HUES64 (cell line): Measurements from ENCODE around the gene PPFIA3.
"Not testable (repeated sequence)": the region's sequence is repeated elsewhere in the genome, so short reads cannot be mapped to it uniquely, and the experiment has no call there.

Experiments used
- H3K27ac ChIP-seq: 2 replicates; pipeline ENCODE4 v1.7.0; 2013; ENCODE audit warnings: low read depth, low read length, inconsistent platforms
- H3K27me3 ChIP-seq: 2 replicates; pipeline ENCODE4 v1.6.1; 2013; ENCODE audit warnings: mild to moderate bottlenecking, low read length; ENCODE audit not compliant: insufficient read depth
- H3K36me3 ChIP-seq: 2 replicates; pipeline ENCODE4 v1.6.1; 2013; ENCODE audit warnings: mild to moderate bottlenecking, low read length; ENCODE audit not compliant: insufficient read depth
- H3K4me1 ChIP-seq: 2 replicates; pipeline ENCODE4 v1.6.1; 2013; ENCODE audit warnings: mild to moderate bottlenecking, low read length, moderate library complexity; ENCODE audit not compliant: insufficient read depth
- H3K4me3 ChIP-seq: 2 replicates; pipeline ENCODE4 v1.5.1; 2013; ENCODE audit warnings: mild to moderate bottlenecking, low read length, moderate library complexity
- H3K9ac ChIP-seq: 2 replicates; pipeline ENCODE4 v1.6.1; 2013; ENCODE audit warnings: mild to moderate bottlenecking, low read depth, low read length
- H3K9me3 ChIP-seq: 2 replicates; pipeline ENCODE4 v1.6.1; 2013; ENCODE audit warnings: low read depth, low read length; ENCODE audit not compliant: insufficient read depth
- WGBS: fragments of 150-250, 120-280 bp; methylation state at CpG from one replicate; pipeline ENCODE4 v1.1.7; 2013; ENCODE audit warnings: missing lambda C conversion rate; 5-methylcytosine and 5-hydroxymethylcytosine counted together

PPFIA3 gene

DNA sequence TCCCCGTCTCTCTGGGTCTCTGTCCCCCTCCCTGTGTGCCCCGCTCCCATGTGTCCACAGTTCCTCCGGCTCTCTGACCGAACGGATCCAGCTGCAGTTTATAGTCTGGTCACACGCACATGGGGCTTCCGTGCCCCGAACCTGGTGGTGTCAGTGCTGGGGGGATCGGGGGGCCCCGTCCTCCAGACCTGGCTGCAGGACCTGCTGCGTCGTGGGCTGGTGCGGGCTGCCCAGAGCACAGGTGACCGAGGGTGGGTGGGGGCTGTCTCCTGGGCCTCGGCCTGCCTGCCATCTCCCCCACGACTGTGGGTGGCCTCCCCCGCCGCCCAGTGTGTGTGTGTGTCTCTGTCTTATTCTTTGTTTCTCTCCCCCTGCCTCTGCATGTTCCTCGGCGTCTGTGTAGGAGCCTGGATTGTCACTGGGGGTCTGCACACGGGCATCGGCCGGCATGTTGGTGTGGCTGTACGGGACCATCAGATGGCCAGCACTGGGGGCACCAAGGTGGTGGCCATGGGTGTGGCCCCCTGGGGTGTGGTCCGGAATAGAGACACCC, 48.6 kb downstream of the PPFIA3 start:
- Histone ChIP-seq H3K9ac (no peak overlapping the region), H3K9me3 (no peaks in the 10 kb centered on the region), H3K36me3 (no peaks in the 10 kb centered on the region), H3K4me1 (no peaks in the 10 kb centered on the region), H3K27ac (no peak overlapping the region), H3K4me3 (no peak overlapping the region), H3K27me3 (no peaks in the 10 kb centered on the region)
- WGBS: 88% methylated on average over 24 of the region's 25 CpGs

DNA sequence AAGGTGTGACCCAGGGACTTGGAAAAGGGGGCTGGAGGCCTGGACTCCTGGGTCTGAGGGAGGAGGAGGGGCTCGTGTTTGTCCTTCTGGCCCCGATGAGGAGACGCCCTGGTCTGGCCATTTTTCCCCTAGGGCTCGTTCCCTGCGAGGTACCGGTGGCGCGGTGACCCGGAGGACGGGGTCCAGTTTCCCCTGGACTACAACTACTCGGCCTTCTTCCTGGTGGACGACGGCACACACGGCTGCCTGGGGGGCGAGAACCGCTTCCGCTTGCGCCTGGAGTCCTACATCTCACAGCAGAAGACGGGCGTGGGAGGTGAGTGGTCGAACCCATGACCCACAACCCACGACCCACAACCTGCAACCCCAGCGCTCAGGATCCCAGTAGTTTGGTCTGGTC, 49.1 kb downstream of the PPFIA3 start:
- H3K4me1 ChIP-seq: no peaks in the 10 kb centered on the region
- no peak overlapping the region for H3K4me3 ChIP-seq
- 93% methylated on average over 23 of the region's 23 CpGs for WGBS
- no peaks in the 10 kb centered on the region for H3K9me3 ChIP-seq
- H3K9ac ChIP-seq: no peak overlapping the region
- H3K27ac ChIP-seq: no peak overlapping the region
- H3K27me3 ChIP-seq: no peaks in the 10 kb centered on the region
- H3K36me3 ChIP-seq: peaks cover 3% of the 10 kb centered on the region; the same call in 1 of the 2 replicates

DNA sequence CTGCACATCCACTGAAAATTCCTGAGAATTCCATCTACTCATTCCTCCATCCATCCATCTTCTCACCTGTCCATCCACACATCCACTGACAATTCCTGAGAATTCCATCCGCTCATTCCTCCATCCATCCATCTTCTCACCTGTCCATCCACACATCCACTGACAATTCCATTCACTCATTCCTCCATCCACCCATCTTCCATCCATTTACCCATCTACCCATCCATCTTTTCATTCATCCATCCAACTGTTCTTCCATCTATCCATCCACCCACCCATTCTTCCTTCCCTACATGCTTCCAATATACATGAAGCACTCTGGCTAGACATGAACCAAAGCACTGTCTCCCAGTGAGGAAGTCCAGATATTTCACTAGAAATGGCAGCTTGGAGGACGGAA, 53.9 kb downstream of the PPFIA3 start:
- Histone ChIP-seq H3K27ac (no peak overlapping the region), H3K4me3 (no peak overlapping the region), H3K9ac (no peak overlapping the region), H3K9me3 (no peaks in the 10 kb centered on the region), H3K4me1 (no peaks in the 10 kb centered on the region), H3K27me3 (no peaks in the 10 kb centered on the region), H3K36me3 (peaks cover 4% of the 10 kb centered on the region; the same call in 1 of the 2 replicates)
- 94% methylated on average over 2 of the region's 2 CpGs for WGBS

DNA sequence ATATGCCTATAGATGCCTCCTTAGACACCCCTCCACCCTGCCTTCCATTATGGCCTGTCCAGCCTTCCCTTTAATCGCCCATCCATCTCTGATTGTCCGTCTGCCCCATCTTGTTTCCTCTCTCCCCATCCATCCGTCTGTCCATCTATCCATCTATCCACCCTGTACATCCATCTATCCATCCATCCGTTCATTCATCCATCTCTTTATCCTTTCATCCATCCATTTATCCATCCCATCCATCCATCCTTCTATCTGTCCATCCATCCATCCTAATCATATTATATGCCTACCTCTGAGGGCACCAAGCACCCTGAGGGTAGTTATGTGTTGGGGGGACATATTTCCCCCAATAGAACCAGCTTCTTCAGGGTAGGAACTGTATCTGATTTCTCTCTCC, 61.3 kb downstream of the PPFIA3 start:
- H3K4me3 ChIP-seq: no peak overlapping the region
- no peaks in the 10 kb centered on the region for H3K9me3 ChIP-seq
- 91% methylated on average over 4 of the region's 4 CpGs for WGBS
- no peak overlapping the region for H3K27ac ChIP-seq
- no peaks in the 10 kb centered on the region for H3K27me3 ChIP-seq
- no peak overlapping the region for H3K9ac ChIP-seq
- no peaks in the 10 kb centered on the region for H3K36me3 ChIP-seq
- no peaks in the 10 kb centered on the region for H3K4me1 ChIP-seq

DNA sequence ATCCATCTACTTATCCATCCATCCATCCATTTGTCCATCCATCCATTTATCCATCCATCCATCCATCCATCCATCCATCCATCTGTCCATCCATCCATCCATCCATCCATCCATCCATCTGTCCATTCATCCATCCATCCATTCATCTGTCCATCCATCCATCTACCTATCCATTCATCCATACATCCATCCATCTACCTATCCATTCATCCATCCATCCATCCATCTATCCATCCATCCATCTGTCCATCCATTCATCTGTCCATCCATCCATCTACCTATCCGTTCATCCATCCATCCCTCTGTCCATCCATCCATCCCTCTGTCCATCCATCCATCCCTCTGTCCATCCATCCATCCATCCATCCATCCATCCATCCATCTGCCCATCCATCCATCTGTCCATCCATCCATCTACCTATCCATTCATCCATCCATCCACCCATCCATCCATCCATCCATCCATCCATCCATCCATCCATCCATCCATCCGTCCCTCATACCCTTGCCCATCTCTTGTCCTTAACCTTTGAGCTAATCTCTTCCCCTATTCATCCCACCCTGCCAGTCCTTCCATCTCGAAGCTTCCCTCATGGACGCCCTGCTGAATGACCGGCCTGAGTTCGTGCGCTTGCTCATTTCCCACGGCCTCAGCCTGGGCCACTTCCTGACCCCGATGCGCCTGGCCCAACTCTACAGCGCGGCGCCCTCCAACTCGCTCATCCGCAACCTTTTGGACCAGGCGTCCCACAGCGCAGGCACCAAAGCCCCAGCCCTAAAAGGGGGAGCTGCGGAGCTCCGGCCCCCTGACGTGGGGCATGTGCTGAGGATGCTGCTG, 62.9 kb downstream of the PPFIA3 start:
- H3K36me3 ChIP-seq, H3K9me3 ChIP-seq, H3K4me3 ChIP-seq, H3K27ac ChIP-seq, H3K4me1 ChIP-seq, H3K27me3 ChIP-seq, H3K9ac ChIP-seq: not testable (repeated sequence)
- 94% methylated on average over 20 of the region's 20 CpGs for WGBS

DNA sequence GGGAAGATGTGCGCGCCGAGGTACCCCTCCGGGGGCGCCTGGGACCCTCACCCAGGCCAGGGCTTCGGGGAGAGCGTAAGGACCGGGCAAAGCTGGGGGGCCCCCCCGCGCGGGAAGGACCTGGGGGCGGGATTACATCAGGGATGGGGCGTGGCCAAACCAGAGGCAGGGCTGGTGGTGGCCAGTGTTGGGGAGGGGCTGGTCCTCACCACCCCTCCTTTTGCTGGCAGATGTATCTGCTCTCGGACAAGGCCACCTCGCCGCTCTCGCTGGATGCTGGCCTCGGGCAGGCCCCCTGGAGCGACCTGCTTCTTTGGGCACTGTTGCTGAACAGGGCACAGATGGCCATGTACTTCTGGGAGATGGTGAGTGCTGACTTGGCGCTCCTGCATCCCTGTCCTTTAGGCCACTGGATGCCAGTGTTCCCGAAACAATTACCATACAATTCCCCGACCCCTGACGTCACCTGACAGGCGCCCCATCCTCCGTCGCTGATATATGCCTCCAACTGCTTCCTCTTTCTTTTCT, 63.6 kb downstream of the PPFIA3 start:
- 89% methylated on average over 26 of the region's 26 CpGs for WGBS
- Histone ChIP-seq H3K4me3 (no peak overlapping the region), H3K27ac (no peak overlapping the region), H3K9me3 (no peaks in the 10 kb centered on the region), H3K27me3 (no peaks in the 10 kb centered on the region), H3K9ac (no peak overlapping the region), H3K4me1 (no peaks in the 10 kb centered on the region), H3K36me3 (no peaks in the 10 kb centered on the region)

DNA sequence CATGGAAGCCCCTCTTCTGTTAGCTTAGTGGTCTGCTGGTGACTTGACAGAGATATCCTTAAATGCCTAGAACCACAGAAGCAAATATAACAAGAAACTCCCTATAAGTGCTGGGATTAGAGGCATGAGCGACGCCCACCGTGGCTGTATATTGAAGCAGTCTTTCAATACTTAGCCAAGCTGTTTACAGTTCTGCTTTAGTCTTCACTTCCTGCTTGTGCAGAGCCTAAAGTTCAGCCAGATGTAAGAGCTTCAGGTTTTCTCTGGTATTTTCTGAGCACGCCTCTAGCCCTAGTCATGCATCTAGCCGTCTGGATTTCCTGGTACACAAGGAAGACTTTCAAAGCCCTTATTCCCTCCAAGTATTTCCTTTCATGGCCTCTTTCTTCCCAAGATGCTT, 66.8 kb downstream of the PPFIA3 start:
- Histone ChIP-seq H3K4me1 (no peaks in the 10 kb centered on the region), H3K4me3 (no peak overlapping the region), H3K27ac (no peak overlapping the region), H3K36me3 (0 out of 2 replicates have a peak, but pooled peaks cover 2% of the 10 kb centered on the region), H3K9me3 (no peaks in the 10 kb centered on the region), H3K9ac (no peak overlapping the region), H3K27me3 (no peaks in the 10 kb centered on the region)
- 95% methylated on average over 5 of the region's 5 CpGs for WGBS

DNA sequence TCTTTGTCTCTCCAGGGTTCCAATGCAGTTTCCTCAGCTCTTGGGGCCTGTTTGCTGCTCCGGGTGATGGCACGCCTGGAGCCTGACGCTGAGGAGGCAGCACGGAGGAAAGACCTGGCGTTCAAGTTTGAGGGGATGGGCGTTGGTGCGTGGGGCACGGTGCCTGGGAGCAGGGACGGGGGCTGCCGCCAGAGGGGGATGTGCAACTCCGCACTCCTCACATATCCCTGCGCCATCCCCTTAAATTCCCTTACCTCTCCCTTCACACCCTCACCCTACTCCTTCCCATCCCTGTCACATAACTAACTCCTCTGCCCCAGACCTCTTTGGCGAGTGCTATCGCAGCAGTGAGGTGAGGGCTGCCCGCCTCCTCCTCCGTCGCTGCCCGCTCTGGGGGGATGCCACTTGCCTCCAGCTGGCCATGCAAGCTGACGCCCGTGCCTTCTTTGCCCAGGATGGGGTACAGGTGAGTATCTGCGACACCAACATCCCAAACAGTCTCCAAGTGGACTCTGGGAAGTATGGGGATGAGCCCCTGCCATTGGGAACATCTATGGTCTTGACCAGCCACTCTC, 69.4 kb downstream of the PPFIA3 start:
- Histone ChIP-seq H3K36me3 (0 out of 2 replicates have a peak, but pooled peaks cover 2% of the 10 kb centered on the region), H3K4me1 (no peaks in the 10 kb centered on the region), H3K4me3 (no peak overlapping the region), H3K27me3 (no peaks in the 10 kb centered on the region), H3K9ac (no peak overlapping the region), H3K9me3 (no peaks in the 10 kb centered on the region), H3K27ac (no peak overlapping the region)
- WGBS: 92% methylated on average over 21 of the region's 21 CpGs

DNA sequence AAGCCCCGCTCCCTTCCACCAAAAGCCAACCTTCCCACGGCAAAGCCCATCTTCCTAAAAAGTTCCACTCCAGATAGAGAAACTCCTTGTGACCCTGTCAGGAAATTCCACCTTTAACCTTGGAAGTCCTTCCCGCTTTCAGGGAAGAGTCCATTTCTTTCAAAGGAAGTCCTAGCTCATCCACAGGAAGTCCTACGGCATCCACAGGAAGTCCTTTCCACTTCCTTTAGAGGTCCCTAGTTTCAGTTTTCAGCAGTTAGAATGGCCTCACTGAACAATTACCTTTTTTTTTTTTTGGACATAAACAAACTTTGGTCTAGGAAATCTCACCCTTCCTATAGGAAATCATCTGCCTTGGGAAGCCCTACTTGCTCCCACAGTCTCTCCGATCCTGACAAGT, 69.9 kb downstream of the PPFIA3 start:
- Histone ChIP-seq H3K36me3 (0 out of 2 replicates have a peak, but pooled peaks cover 2% of the 10 kb centered on the region), H3K9me3 (no peaks in the 10 kb centered on the region), H3K27ac (no peak overlapping the region), H3K27me3 (no peaks in the 10 kb centered on the region), H3K9ac (no peak overlapping the region), H3K4me1 (no peaks in the 10 kb centered on the region), H3K4me3 (no peak overlapping the region)
- WGBS: 95% methylated on average over 5 of the region's 5 CpGs

DNA sequence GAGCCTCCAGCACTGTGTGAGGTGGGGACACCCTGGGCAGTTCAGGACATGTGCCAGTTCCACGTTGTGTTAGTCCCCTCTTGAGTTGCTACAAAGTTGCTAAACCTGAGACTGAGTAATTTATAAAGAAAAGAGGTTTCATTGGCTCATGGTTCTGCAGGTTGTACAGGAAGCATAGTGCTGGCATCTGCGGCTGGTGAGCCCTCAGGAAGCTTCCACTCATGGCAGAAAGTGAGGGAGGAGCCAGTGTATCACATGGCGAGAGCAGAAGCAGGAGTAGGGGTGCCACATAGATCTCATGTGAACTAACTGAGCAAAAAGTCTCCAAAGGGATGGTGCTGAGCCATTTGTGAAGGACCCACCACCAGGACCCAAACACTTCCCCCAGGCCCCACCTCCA, 71.4 kb downstream of the PPFIA3 start:
- Histone ChIP-seq H3K36me3 (0 out of 2 replicates have a peak, but pooled peaks cover 2% of the 10 kb centered on the region), H3K9ac (no peak overlapping the region), H3K27me3 (no peaks in the 10 kb centered on the region), H3K4me1 (no peaks in the 10 kb centered on the region), H3K9me3 (no peaks in the 10 kb centered on the region), H3K27ac (no peak overlapping the region), H3K4me3 (no peak overlapping the region)
- 86% methylated on average over 3 of the region's 3 CpGs for WGBS

DNA sequence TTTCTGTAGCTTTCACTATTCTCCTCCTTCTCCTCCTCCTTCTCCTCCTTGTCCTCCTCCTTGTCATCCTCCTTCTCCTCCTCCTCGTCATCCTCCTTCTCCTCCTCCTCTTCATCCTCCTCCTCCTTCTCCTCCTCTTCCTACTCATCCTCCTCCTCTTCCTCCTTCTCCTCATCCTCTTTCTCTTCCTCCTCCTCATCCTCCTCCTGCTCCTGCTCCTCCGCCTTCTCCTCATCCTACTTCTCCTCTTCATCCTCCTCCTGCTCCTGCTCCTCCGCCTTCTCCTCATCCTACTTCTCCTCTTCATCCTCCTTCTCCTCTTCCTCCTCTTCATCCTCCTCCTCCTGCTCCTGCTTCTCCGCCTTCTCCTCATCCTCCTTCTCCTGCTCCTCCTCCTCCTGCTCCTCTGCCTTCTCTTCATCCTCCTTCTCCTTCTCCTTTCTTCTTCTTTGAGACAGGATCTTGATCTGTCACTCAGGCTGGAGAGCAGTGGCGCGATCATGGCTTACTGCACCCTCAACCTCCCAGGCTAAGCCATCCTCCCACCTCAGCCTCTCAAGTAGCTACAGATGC, 74.6 kb downstream of the PPFIA3 start:
- no peak overlapping the region for H3K4me3 ChIP-seq
- 0 out of 2 replicates have a peak, but pooled peaks cover 2% of the 10 kb centered on the region for H3K36me3 ChIP-seq
- no peak overlapping the region for H3K27ac ChIP-seq
- H3K4me1 ChIP-seq: no peaks in the 10 kb centered on the region
- no peak overlapping the region for H3K9ac ChIP-seq
- H3K9me3 ChIP-seq: no peaks in the 10 kb centered on the region
- WGBS: 92% methylated on average over 6 of the region's 6 CpGs
- H3K27me3 ChIP-seq: no peaks in the 10 kb centered on the region
